ENCODE measurements around the gene TRPC5OS.

The TRPC5OS gene

DNA sequence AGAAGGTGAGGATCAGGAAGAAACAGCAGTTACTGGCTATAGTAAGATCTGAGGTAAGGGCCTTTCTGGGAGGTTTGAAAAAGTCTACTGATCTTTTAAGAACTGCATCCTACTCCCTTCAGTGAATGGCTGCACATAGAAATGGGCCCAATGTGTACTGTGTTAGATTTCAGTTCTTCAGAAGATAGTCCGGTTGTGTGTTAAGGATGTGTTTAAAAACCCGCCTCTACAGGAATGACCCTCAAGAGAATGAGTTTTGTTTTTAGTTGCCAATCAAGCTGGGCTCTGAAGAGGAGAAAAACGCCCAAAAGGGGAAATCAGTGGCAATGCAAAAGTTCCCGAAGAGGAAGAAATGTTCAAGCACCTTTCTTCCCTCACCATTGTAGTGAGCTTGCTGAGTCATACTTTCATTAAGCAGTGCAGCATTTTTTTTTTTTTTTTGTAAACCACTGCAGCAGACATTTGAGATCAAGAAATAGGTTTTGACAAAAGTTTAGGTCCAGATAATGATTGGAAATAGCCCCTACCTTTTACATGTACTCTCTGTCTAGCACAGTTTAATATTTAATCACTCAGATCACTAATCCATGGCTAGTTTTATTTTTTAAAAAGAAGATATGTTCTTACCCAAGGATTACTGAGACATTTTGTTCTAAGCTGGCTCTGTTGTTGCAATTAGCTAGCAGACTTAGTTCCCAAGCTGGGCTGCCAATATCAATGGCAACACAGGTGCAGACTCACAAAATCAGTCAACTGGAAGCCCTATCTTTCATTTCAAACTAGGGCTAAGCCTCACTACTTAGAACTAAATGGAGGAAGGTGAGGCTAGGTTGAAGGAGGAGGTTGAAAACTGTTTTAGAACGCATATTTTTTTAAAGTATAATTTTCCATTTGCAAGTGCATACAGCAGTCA is 7.0 kb upstream of the TRPC5OS start:
- no peaks in the 10 kb centered on the region for H3K79me2 ChIP-seq (ENCODE audit: control insufficient read depth, low read length)
- no peaks in the 10 kb centered on the region for H3K27me3 ChIP-seq (ENCODE audit: control insufficient read depth, low read length)
- H3K4me2 ChIP-seq (ENCODE audit: low read length), result no peak overlapping the region
- H3K27ac ChIP-seq (ENCODE audit: low read depth, low read length), result no peak overlapping the region
- H3K9me3 ChIP-seq (ENCODE audit: control insufficient read depth, insufficient read depth, low read length), result no peaks in the 10 kb centered on the region
- H3K4me1 ChIP-seq (ENCODE audit: control insufficient read depth, low read length), result no peaks in the 10 kb centered on the region
- no peaks in the 10 kb centered on the region for H3K36me3 ChIP-seq (ENCODE audit: control insufficient read depth, low read length)
- no peaks in the 10 kb centered on the region for H3F3A ChIP-seq (ENCODE audit: control insufficient read depth, insufficient read depth)
- TF ChIP-seq EZH2phosphoT487 (IDR thresholded peaks at IDR 0.05; ENCODE audit: borderline replicate concordance, low read length), result no peak
- TF ChIP-seq, protein P1, sequence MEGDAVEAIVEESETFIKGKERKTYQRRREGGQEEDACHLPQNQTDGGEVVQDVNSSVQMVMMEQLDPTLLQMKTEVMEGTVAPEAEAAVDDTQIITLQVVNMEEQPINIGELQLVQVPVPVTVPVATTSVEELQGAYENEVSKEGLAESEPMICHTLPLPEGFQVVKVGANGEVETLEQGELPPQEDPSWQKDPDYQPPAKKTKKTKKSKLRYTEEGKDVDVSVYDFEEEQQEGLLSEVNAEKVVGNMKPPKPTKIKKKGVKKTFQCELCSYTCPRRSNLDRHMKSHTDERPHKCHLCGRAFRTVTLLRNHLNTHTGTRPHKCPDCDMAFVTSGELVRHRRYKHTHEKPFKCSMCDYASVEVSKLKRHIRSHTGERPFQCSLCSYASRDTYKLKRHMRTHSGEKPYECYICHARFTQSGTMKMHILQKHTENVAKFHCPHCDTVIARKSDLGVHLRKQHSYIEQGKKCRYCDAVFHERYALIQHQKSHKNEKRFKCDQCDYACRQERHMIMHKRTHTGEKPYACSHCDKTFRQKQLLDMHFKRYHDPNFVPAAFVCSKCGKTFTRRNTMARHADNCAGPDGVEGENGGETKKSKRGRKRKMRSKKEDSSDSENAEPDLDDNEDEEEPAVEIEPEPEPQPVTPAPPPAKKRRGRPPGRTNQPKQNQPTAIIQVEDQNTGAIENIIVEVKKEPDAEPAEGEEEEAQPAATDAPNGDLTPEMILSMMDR (IDR thresholded peaks at IDR 0.05; ENCODE audit: low read depth, low read length, poor library complexity, severe bottlenecking), result no peak
- no peaks in the 10 kb centered on the region for H3K9me2 ChIP-seq (replicated peaks; ENCODE audit: control insufficient read depth, low read length)
- H3K4me3 ChIP-seq (ENCODE audit: low read length), result no peak overlapping the region
- no peaks in the 10 kb centered on the region for H4K20me1 ChIP-seq (ENCODE audit: control insufficient read depth, insufficient read depth, low read depth, low read length)

DNA sequence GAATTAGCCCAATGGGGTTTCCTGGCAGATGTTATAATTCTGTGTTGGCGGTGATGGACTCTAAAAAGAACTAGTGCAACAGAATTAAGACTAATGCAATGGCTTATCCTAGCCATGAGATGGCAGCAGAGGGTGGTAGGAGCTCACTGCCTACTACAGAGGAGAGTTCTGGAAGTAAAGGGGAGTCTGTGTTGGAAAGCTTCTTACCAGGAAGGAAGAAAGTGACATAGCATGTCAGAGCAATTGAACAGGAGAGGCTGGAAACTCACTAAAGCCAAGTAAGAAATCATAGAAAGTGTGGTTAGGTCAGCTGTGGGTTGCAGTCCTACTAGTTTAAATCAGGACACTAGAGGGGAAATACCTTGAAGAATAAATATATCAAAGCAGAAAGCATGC is 6.3 kb upstream of the TRPC5OS start:
- H3K27ac ChIP-seq (ENCODE audit: low read depth, low read length), result no peak overlapping the region
- no peaks in the 10 kb centered on the region for H3K4me1 ChIP-seq (ENCODE audit: control insufficient read depth, low read length)
- H3K4me3 ChIP-seq (ENCODE audit: low read length), result no peak overlapping the region
- TF ChIP-seq EZH2phosphoT487 (IDR thresholded peaks at IDR 0.05; ENCODE audit: borderline replicate concordance, low read length), result no peak
- TF ChIP-seq, protein P1 (IDR thresholded peaks at IDR 0.05; ENCODE audit: low read depth, low read length, poor library complexity, severe bottlenecking), result peak; percentile 56
- no peaks in the 10 kb centered on the region for H3K36me3 ChIP-seq (ENCODE audit: control insufficient read depth, low read length)
- H3K79me2 ChIP-seq (ENCODE audit: control insufficient read depth, low read length), result no peaks in the 10 kb centered on the region
- no peaks in the 10 kb centered on the region for H3K27me3 ChIP-seq (ENCODE audit: control insufficient read depth, low read length)
- H3K4me2 ChIP-seq (ENCODE audit: low read length), result no peak overlapping the region
- H3F3A ChIP-seq (ENCODE audit: control insufficient read depth, insufficient read depth), result no peaks in the 10 kb centered on the region
- H3K9me3 ChIP-seq (ENCODE audit: control insufficient read depth, insufficient read depth, low read length), result no peaks in the 10 kb centered on the region
- no peaks in the 10 kb centered on the region for H4K20me1 ChIP-seq (ENCODE audit: control insufficient read depth, insufficient read depth, low read depth, low read length)
- no peaks in the 10 kb centered on the region for H3K9me2 ChIP-seq (replicated peaks; ENCODE audit: control insufficient read depth, low read length)

DNA sequence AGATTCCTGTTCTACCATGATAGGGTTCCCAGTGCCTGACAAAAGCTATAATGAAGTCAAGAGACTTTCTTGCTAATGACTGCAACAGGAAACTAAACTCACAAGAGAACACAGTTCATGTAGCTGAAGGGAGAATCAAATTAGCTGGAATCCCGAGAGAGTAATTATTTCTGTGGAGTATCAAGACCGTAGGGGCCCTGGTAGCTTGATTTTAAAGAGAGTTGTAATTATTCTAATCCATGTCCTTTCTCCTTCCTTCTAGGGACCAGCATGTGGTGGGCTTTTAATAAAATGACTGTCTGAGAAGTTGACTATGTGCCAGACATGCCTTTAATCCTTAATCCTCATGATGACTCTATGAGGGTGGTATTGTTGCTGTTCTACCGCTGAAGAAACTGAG is 1.7 kb upstream of the TRPC5OS start:
- H3K79me2 ChIP-seq (ENCODE audit: control insufficient read depth, low read length), result no peaks in the 10 kb centered on the region
- no peaks in the 10 kb centered on the region for H3F3A ChIP-seq (ENCODE audit: control insufficient read depth, insufficient read depth)
- H3K4me2 ChIP-seq (ENCODE audit: low read length), result no peak overlapping the region
- no peaks in the 10 kb centered on the region for H4K20me1 ChIP-seq (ENCODE audit: control insufficient read depth, insufficient read depth, low read depth, low read length)
- H3K9me2 ChIP-seq (replicated peaks; ENCODE audit: control insufficient read depth, low read length), result no peaks in the 10 kb centered on the region
- H3K4me1 ChIP-seq (ENCODE audit: control insufficient read depth, low read length), result no peaks in the 10 kb centered on the region
- H3K27me3 ChIP-seq (ENCODE audit: control insufficient read depth, low read length), result no peaks in the 10 kb centered on the region
- H3K4me3 ChIP-seq (ENCODE audit: low read length), result no peak overlapping the region
- TF ChIP-seq, protein P1 (IDR thresholded peaks at IDR 0.05; ENCODE audit: low read depth, low read length, poor library complexity, severe bottlenecking), result no peak
- TF ChIP-seq EZH2phosphoT487 (IDR thresholded peaks at IDR 0.05; ENCODE audit: borderline replicate concordance, low read length), result no peak
- H3K36me3 ChIP-seq (ENCODE audit: control insufficient read depth, low read length), result no peaks in the 10 kb centered on the region
- H3K27ac ChIP-seq (ENCODE audit: low read depth, low read length), result no peak overlapping the region
- no peaks in the 10 kb centered on the region for H3K9me3 ChIP-seq (ENCODE audit: control insufficient read depth, insufficient read depth, low read length)

Measured in DOHH2 (cell line).